Vagina (tissue), 2 donors: ENCODE measurements around the gene S1PR4. TPM values are rescaled to one million over a fixed set of nuclear protein-coding genes. Genes with fewer than 3 reads are reported as not detected.
"Not testable (repeated sequence)": the region's sequence is repeated elsewhere in the genome, so short reads cannot be mapped to it uniquely, and the experiment has no call there.

ENCODE experiments used
- DNase-seq, 2 donors: peaks; one replicate each; pipeline ENCODE4 v3.0.0-alpha.2; 2017; ENCODE audit errors: extremely low spot score in 2 of 2
- H3K27ac ChIP-seq: fragments of 200-600 bp; sonication (generic); one replicate; pipeline ENCODE4 v1.5.1; 2019
- H3K27me3 ChIP-seq: fragments of 200-600 bp; sonication (generic); one replicate; pipeline ENCODE4 v1.5.1; 2019
- H3K36me3 ChIP-seq, 2 donors: fragments of 200-600 bp; sonication (generic); one replicate each; pipeline ENCODE4 v1.5.1; 2017 to 2019
- H3K4me1 ChIP-seq: fragments of 200-600 bp; sonication (generic); one replicate; pipeline ENCODE4 v1.5.1; 2019
- H3K4me3 ChIP-seq, 2 donors: fragments of 200-600 bp; sonication (generic); 1 replicate in 1 of 2; 2 replicates in 1 of 2; pipeline ENCODE4 v1.5.1; 2016 to 2019
- H3K9me3 ChIP-seq: fragments of 200-600 bp; sonication (generic); one replicate; pipeline ENCODE4 v1.5.1; 2019
- CTCF ChIP-seq, 3 experiments: fragments of 450-650 bp in 2 of 3; fragments of 200-600 bp in 1 of 3; sonication (generic) in 1 of 3; IDR thresholded peaks; one replicate each; pipeline ENCODE4 v1.5.1; 2017 to 2019; ENCODE audit warnings: antibody characterized with exemption in 3 of 3, mild to moderate bottlenecking in 2 of 3, moderate library complexity in 2 of 3
- POLR2A ChIP-seq, 2 donors: fragments of 450-650 bp; IDR thresholded peaks; one replicate each; pipeline ENCODE4 v1.6.1; 2017; ENCODE audit warnings: antibody characterized with exemption in 2 of 2, mild to moderate bottlenecking in 2 of 2, moderate library complexity in 2 of 2
- POLR2AphosphoS5 ChIP-seq, 2 donors: sonication (generic); formaldehyde crosslinking; IDR thresholded peaks; one replicate each; pipeline ENCODE4 v1.9.0; 2017; ENCODE audit warnings: antibody characterized with exemption in 2 of 2, mild to moderate bottlenecking in 2 of 2, low read depth in 1 of 2; ENCODE audit not compliant: insufficient read depth in 1 of 2
- intact Hi-C: fragments of 100-400 bp; cut with DNase I; formaldehyde crosslinking; loops from one replicate; pipeline ENCODE4 v1.15.1; 2023
- total RNA-seq: library from RNA; depleted of rRNA; stranded (reverse); fragments of >200 nt; gene quantifications from one replicate; pipeline ENCODE4 v1.2.3, GENCODE V29; 2016

The S1PR4 gene
- total RNA-seq, 1 donor from 2014 or later, result not detected

GRCh38 chr19:3189702-3190469, 11.3 kb downstream of the S1PR4 start:
- Histone ChIP-seq H3K4me1 (peaks cover 31% of the 10 kb centered on the region), H3K27me3 (no peaks in the 10 kb centered on the region), H3K9me3 (no peaks in the 10 kb centered on the region), H3K36me3 (peaks cover 0 to 10% of the 10 kb centered on the region in 2 donors), H3K27ac (no peak overlapping the region), H3K4me3 (no peak overlapping the region)
- TF ChIP-seq CTCF (IDR thresholded peaks at IDR 0.05) (no peak), POLR2A (IDR thresholded peaks at IDR 0.05) (no peak), POLR2AphosphoS5 (IDR thresholded peaks at IDR 0.05; ENCODE audit: insufficient read depth in 1 of 2, low read depth in 1 of 2) (no peak)
- intact Hi-C loops, result no loop called here
- no peak for DNase-seq

- Histone ChIP-seq H3K4me3 (no peak overlapping the region), H3K9me3 (no peaks in the 10 kb centered on the region), H3K27me3 (no peaks in the 10 kb centered on the region), H3K4me1 (peaks cover 29% of the 10 kb centered on the region), H3K36me3 (peaks cover 0 to 10% of the 10 kb centered on the region in 2 donors), H3K27ac (no peak overlapping the region)
- intact Hi-C loops, result no loop called here
- no peak for DNase-seq
- TF ChIP-seq POLR2AphosphoS5 (IDR thresholded peaks at IDR 0.05; ENCODE audit: insufficient read depth in 1 of 2, low read depth in 1 of 2) (no peak), POLR2A (IDR thresholded peaks at IDR 0.05) (no peak), CTCF (IDR thresholded peaks at IDR 0.05) (no peak)
Observed at GRCh38 chr19:3190470-3190770, 11.9 kb downstream of the S1PR4 start.

- Histone ChIP-seq H3K4me1 (peaks cover 28% of the 10 kb centered on the region), H3K36me3 (peaks cover 0 to 10% of the 10 kb centered on the region in 2 donors), H3K9me3 (no peaks in the 10 kb centered on the region), H3K27me3 (no peaks in the 10 kb centered on the region), H3K27ac (no peak overlapping the region), H3K4me3 (no peak overlapping the region)
- intact Hi-C loops, result no loop called here
- TF ChIP-seq POLR2AphosphoS5 (IDR thresholded peaks at IDR 0.05; ENCODE audit: insufficient read depth in 1 of 2, low read depth in 1 of 2), result no peak
- no peak for TF ChIP-seq CTCF (IDR thresholded peaks at IDR 0.05)
- no peak for TF ChIP-seq POLR2A (IDR thresholded peaks at IDR 0.05)
- DNase-seq, result no peak
Observed at GRCh38 chr19:3190921-3191805, 12.6 kb downstream of the S1PR4 start.

- H3K9me3 ChIP-seq, H3K4me3 ChIP-seq, H3K27me3 ChIP-seq, H3K36me3 ChIP-seq, intact Hi-C loops, H3K27ac ChIP-seq, DNase-seq: not testable (repeated sequence)
- H3K4me1 ChIP-seq, result peaks cover 22% of the 10 kb centered on the region
Observed at GRCh38 chr19:3191806-3192104, 13.2 kb downstream of the S1PR4 start.

- Histone ChIP-seq H3K4me3 (no peak overlapping the region), H3K27me3 (no peaks in the 10 kb centered on the region), H3K36me3 (peaks cover 0 to 10% of the 10 kb centered on the region in 2 donors), H3K9me3 (no peaks in the 10 kb centered on the region), H3K27ac (no peak overlapping the region), H3K4me1 (peaks cover 17% of the 10 kb centered on the region)
- DNase-seq, result no peak
- no peak for TF ChIP-seq CTCF (IDR thresholded peaks at IDR 0.05)
- no peak for TF ChIP-seq POLR2A (IDR thresholded peaks at IDR 0.05)
- TF ChIP-seq POLR2AphosphoS5 (IDR thresholded peaks at IDR 0.05; ENCODE audit: insufficient read depth in 1 of 2, low read depth in 1 of 2), result no peak
- intact Hi-C loops, result no loop called here
Observed at GRCh38 chr19:3192228-3192635, 13.7 kb downstream of the S1PR4 start.
